Cardiac septum (tissue), 1 donor: ENCODE measurements around the gene FYN. TPM values are rescaled to one million over a fixed set of nuclear protein-coding genes. Genes with fewer than 3 reads are reported as not detected.

Experiments
- DNase-seq: peaks from one replicate; pipeline ENCODE4 v3.0.0-alpha.2; 2020; ENCODE audit warnings: low spot score
- intact Hi-C: fragments of 100-400 bp; cut with DNase I; formaldehyde crosslinking; loops from one replicate; pipeline ENCODE4 v1.14.0; 2022
- total RNA-seq: library from RNA; stranded (reverse); fragmentation: NEBNext Ultra II Directional; extraction: Animal tissue kit (Norgen Biotek cat#: 25700); gene quantifications from one replicate; pipeline ENCODE4 v1.2.1, GENCODE V29; 2021
- donor health status: DM: no; HTN: no; CAD: no.

Gene FYN
- total RNA-seq, 1 donor from 2014 or later: 65.3 TPM

DNA sequence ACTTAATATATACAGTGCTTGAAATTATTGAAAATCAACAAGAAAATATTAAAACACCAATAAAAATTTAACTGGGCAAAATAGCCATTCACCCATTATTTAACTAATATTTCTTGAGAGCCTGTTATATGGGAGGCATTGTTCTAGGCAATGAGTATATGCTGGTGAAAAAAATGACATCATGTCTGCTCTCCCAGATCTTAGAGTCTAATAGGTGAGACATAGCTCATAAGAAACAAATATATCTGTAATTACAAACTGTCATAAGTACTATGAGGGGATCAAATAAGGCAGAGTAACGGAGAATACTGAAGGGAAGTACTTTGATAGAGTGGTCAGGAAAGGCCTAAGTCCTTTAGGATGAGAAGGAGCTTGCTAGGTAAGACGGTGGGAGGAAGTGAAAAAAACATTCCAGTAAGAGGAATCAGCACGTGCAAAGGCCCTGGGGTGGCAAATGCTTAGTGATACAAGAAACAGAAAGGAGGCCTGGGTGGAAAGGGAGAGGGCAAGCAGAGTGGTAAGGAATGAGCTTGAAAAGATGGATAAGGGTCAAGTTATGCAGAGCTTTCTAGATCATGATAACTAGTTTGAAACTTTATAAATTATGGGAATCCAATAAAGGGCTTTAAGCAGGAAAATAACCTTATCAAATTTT lies 12.2 kb upstream of the FYN start:
- no peak for DNase-seq
- intact Hi-C loops: no loop called here

DNA sequence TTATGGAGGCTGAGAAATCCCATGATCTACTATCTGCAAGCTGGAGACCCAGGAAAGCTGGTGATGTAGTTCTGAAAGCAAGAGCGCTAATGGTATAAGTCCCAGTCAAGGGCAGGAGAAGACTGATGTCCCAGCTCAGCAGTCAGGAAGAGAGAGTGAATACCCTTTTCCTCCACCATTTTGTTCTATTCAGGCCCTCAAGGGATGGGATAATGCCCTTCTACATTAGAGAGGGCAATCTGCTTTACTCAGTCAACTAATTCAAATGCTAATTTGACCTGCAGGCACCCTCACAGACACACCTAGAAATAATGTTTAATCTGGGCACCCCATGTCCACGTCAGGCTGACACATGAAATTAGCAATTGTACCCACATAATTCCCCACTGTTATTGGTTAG lies 10.8 kb upstream of the FYN start:
- intact Hi-C loops: no loop called here
- DNase-seq: no peak

- DNase-seq: no peak
- intact Hi-C loops: no loop called here
These were observed 7.1 kb upstream of the FYN start for GRCh38 chr6:111880181-111880888.

DNA sequence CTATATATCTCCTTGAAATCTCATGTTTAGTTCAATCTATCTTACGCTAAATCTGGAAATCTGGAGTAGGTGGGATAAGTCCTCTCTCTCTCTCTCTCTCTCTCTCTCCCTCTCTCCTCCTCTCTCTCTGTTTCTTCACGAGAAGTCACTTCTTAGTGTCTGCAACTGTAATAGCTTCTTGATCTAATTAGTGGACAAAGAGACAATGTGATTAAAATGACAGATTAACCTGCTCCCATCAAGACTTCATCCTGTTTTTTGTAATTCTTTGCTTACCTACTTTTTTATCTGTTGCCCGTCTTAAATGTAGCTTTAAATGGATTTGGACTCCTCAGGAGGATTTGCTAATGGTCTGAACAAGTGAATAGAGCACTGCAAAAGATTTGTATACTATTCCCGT lies 2.5 kb upstream of the FYN start:
- intact Hi-C loops: no loop called here
- DNase-seq: no peak

GRCh38 chr6:111874025-111874415 lies 768 bp upstream of the FYN start:
- intact Hi-C loops: loop anchor here (5.0 kb wide), 3 partner anchors 47 to 123 kb away; no protein-coding TSS in a partner anchor
- no peak for DNase-seq

GRCh38 chr6:111872401-111873177 lies 663 bp downstream of the FYN start:
- intact Hi-C loops: loop anchor here (2.0 to 5.0 kb wide), 4 partner anchors 45 to 162 kb away; no protein-coding TSS in a partner anchor
- peak; percentile 77 for DNase-seq

GRCh38 chr6:111871725-111872400 lies 1.4 kb downstream of the FYN start:
- intact Hi-C loops: loop anchor here (2.0 to 5.0 kb wide), 4 partner anchors 45 to 161 kb away; no protein-coding TSS in a partner anchor
- peak; percentile 66 for DNase-seq

- no peak for DNase-seq
- intact Hi-C loops: loop anchor here (5.0 kb wide), 3 partner anchors 44 to 126 kb away; no protein-coding TSS in a partner anchor
These were observed 2.0 kb downstream of the FYN start for GRCh38 chr6:111871207-111871606.

GRCh38 chr6:111870742-111871064 lies 2.5 kb downstream of the FYN start:
- intact Hi-C loops: loop anchor here (5.0 kb wide), 3 partner anchors 43 to 127 kb away; no protein-coding TSS in a partner anchor
- DNase-seq: no peak

DNA sequence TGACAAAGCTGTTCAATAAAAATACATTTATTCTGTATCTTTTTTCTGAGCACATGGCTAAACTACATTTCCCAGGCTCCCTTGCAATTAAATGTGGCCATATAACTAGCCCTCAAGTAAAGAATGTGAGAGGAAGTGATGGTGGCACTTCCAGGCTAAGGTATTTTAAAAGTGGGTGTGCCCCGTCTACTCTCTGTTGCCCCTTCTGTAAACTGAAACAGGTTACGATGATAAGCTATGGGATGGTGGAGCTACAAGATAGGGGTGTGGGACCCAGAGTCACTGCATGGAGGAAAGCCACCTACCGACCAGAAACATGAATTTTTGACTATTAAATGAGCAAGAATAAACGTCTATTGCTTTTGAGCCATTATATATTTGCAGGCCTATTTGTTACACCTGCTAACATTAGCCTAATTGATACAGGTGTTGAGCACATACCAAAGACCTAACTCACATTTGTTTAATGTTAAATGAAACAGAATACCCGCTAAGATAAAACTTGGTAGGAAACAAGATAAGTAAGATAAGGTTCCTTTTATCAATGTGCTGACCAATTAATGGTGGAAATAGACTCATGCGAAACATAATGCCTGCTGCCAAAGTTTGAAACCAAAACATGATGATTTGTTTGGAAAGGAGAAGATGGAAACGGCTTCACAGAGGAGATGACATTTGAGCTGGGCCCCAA lies 3.1 kb downstream of the FYN start:
- DNase-seq: no peak

GRCh38 chr6:111866857-111867256 lies 6.4 kb downstream of the FYN start:
- DNase-seq: no peak
- intact Hi-C loops: no loop called here

More for the DNA sequence above, 3.1 kb downstream of the FYN start:
- intact Hi-C loops: loop anchor here (5.0 kb wide), 3 partner anchors 43 to 127 kb away; no protein-coding TSS in a partner anchor

DNA sequence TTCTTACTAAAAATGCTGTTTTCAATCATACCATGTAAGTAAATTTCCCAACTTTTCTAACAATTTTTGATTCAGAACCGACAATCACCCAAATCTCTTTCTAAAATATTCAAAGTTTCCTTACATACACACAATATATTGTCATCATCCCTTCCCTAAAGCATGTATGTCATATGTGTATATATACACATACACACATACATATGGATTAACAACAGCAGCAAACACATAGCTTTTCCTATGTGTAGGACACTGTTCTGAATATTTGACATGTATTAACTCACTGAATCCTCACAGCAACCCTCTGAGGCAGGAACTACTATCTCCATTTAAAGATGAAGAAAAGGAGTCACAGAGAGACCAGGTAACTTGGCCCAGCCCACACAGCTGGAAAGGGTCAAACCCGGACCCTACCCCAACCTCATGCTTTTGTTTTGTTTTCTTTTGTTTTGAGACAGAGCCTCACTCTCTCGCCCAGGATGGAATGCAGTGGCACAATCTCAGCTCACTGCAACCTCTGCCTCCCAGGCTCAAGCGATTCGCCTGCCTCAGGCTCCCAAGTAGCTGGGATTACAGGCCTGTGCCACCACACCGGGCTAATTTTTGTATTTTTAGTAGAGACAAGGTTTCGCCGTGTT lies 7.2 kb downstream of the FYN start:
- DNase-seq: no peak
- intact Hi-C loops: no loop called here

GRCh38 chr6:111865049-111865585 lies 8.1 kb downstream of the FYN start:
- intact Hi-C loops: no loop called here

DNA sequence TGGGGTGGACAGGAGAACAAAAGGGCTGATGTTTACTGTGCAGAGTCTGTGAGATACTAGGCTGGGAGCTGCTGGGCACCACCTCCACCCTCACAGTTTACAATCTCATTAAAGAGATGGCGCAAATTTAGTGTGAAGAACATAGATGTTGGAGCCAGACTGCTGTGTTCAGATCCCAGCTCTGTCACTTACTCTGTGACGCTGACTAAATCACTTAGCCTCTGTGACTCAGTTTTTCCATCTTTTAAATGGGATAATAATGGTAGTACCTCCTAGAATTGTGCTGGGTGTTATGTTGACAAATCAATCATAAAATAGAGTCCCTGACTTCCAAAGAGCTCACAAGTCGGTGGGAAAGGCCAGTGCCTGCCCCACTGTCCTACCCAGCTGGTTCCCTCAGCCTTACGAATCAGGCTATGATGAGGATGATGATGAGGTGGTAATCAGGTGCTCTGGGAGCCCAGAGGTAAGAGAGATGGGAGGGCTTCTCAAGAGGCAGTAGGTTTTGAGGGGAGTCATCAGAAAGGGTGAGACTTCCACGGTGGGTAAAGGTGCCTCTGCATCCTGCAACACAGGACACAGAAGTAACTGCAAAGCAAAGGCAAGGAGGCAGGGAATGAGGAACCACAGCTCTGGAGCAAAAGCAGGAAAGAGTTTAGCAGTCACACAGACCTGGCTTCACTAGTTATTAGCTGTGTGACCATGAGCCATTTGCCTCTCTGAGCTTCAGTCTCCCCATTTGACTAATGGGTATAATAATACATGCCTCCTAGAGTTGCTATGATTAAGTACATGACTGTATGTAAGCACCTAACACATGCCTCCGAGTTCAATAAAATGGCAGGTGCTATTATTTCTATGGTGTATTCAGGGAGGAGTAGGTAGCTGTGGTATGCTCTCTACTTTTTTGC lies 8.9 kb downstream of the FYN start:
- intact Hi-C loops: no loop called here
- no peak for DNase-seq

More at GRCh38 chr6:111865049-111865585, 8.1 kb downstream of the FYN start:
- DNase-seq: no peak

GRCh38 chr6:111862741-111863140 lies 10.5 kb downstream of the FYN start:
- intact Hi-C loops: no loop called here
- no peak for DNase-seq

DNA sequence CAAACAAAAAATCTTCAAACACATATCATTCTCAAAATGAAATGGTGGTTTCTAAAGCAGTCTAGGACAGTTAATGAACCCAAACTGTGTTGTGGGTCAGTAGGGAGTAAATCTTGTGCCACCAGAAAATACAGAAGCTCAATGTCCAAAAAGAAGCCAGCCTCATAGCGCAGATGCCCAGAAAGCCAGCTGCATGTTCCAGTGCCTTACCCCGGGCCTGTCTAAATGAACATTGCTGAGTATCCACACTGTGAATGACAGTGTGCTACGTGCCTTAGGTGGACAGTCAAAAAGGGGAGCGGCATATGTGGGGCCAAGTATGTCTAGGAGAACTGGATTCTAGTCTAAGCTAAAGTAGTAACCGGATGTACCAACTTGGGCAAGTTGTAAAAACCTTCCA lies 10.9 kb downstream of the FYN start:
- intact Hi-C loops: no loop called here
- no peak for DNase-seq

GRCh38 chr6:111861431-111861885 lies 11.8 kb downstream of the FYN start:
- intact Hi-C loops: no loop called here
- no peak for DNase-seq
